Loucy (cell line): ENCODE results near the gene TYMP.

Source experiments
- H2AFZ ChIP-seq: fragments of 200-600 bp; sonication (generic); 2 replicates; pipeline ENCODE4 v1.6.0; 2016; ENCODE audit warnings: antibody characterized with exemption, mild to moderate bottlenecking, low read length, moderate library complexity
- H3F3A ChIP-seq: fragments of 200-600 bp; 2 replicates; pipeline ENCODE4 v1.6.0; 2016; ENCODE audit warnings: antibody characterized with exemption, low read depth, mild to moderate bottlenecking
- H3K27me3 ChIP-seq: fragments of 200-600 bp; sonication (generic); 2 replicates; pipeline ENCODE4 v1.6.1; 2014; ENCODE audit warnings: low read length, mild to moderate bottlenecking; ENCODE audit not compliant: insufficient read depth, poor library complexity, severe bottlenecking
- H3K36me3 ChIP-seq: fragments of 200-600 bp; sonication (generic); 2 replicates; pipeline ENCODE4 v1.6.1; 2016; ENCODE audit warnings: low read length; ENCODE audit not compliant: insufficient read depth
- H3K4me1 ChIP-seq: fragments of 200-600 bp; sonication (generic); 2 replicates; pipeline ENCODE4 v1.5.1; 2014; ENCODE audit warnings: low read length, mild to moderate bottlenecking; ENCODE audit not compliant: insufficient read depth, poor library complexity, severe bottlenecking
- H3K4me2 ChIP-seq: fragments of 200-600 bp; sonication (generic); 2 replicates; pipeline ENCODE4 v1.6.0; 2014; ENCODE audit warnings: antibody characterized with exemption, low read length, low read depth, mild to moderate bottlenecking; ENCODE audit not compliant: poor library complexity, severe bottlenecking
- H3K4me3 ChIP-seq: fragments of 200-600 bp; sonication (generic); 2 replicates; pipeline ENCODE4 v1.5.1; 2014; ENCODE audit warnings: low read length, mild to moderate bottlenecking, mixed read lengths; ENCODE audit not compliant: poor library complexity, severe bottlenecking
- H3K79me2 ChIP-seq: fragments of 200-600 bp; sonication (generic); 2 replicates; pipeline ENCODE4 v1.6.1; 2014; ENCODE audit warnings: low read length; ENCODE audit not compliant: insufficient read depth
- H3K9ac ChIP-seq: fragments of 200-600 bp; sonication (generic); 2 replicates; pipeline ENCODE4 v1.6.0; 2014; ENCODE audit warnings: mild to moderate bottlenecking, low read depth, low read length, moderate library complexity; ENCODE audit not compliant: poor library complexity, severe bottlenecking
- H3K9me2 ChIP-seq: fragments of 200-600 bp; sonication (generic); replicated peaks from 2 replicates; pipeline ENCODE4 v1.6.1; 2016; ENCODE audit warnings: low read depth, low read length, mixed read lengths
- H3K9me3 ChIP-seq: fragments of 200-600 bp; sonication (generic); 2 replicates; pipeline ENCODE4 v1.6.1; 2014; ENCODE audit warnings: mild to moderate bottlenecking, antibody characterized with exemption, low read length, low read depth; ENCODE audit not compliant: insufficient read depth
- H4K20me1 ChIP-seq: fragments of 200-600 bp; sonication (generic); 2 replicates; pipeline ENCODE4 v1.6.0; 2014; ENCODE audit warnings: antibody characterized with exemption, low read length, mild to moderate bottlenecking; ENCODE audit not compliant: insufficient read depth, poor library complexity, severe bottlenecking
- CTCF ChIP-seq: fragments of 200-600 bp; sonication (generic); conservative IDR thresholded peaks from 2 replicates; pipeline ENCODE4 v1.5.1; 2014; ENCODE audit warnings: mild to moderate bottlenecking, antibody characterized with exemption, low read length
- EZH2phosphoT487 ChIP-seq: fragments of 200-600 bp; IDR thresholded peaks from 2 replicates; pipeline ENCODE4 v1.6.1; 2018; ENCODE audit warnings: antibody characterized with exemption, mild to moderate bottlenecking, moderate library complexity, borderline replicate concordance

Gene TYMP

GRCh38 chr22:50477923-50478322 lies 51.9 kb downstream of the TYMP start:
- Histone ChIP-seq H3K4me3 (no peak overlapping the region), H3K9me3 (no peaks in the 10 kb centered on the region), H3K36me3 (no peaks in the 10 kb centered on the region), H3K4me2 (no peak overlapping the region), H3K27me3 (no peaks in the 10 kb centered on the region), H2AFZ (no peak overlapping the region), H3K79me2 (peaks cover 18% of the 10 kb centered on the region), H3K9ac (no peak overlapping the region), H3K4me1 (peaks cover 19% of the 10 kb centered on the region), H3K9me2 (no peaks in the 10 kb centered on the region), H3F3A (no peaks in the 10 kb centered on the region), H4K20me1 (peaks cover 13% of the 10 kb centered on the region)
- TF ChIP-seq EZH2phosphoT487 (no peak), CTCF (no peak)

- peaks cover 29% of the 10 kb centered on the region for H3K79me2 ChIP-seq
- H3F3A ChIP-seq, result no peaks in the 10 kb centered on the region
- H2AFZ ChIP-seq, result no peak overlapping the region
- peak overlapping the region; percentile 37 for H3K9ac ChIP-seq
- H3K4me3 ChIP-seq, result no peak overlapping the region
- H3K4me2 ChIP-seq, result no peak overlapping the region
- H4K20me1 ChIP-seq, result peaks cover 23% of the 10 kb centered on the region
- H3K9me2 ChIP-seq, result no peaks in the 10 kb centered on the region
- no peaks in the 10 kb centered on the region for H3K9me3 ChIP-seq
- TF ChIP-seq EZH2phosphoT487 (no peak), CTCF (no peak)
- H3K27me3 ChIP-seq, result no peaks in the 10 kb centered on the region
- no peaks in the 10 kb centered on the region for H3K36me3 ChIP-seq
- peaks cover 29% of the 10 kb centered on the region for H3K4me1 ChIP-seq
These were observed 52.9 kb downstream of the TYMP start for GRCh38 chr22:50476868-50477267.
